Activated T-cell treated with anti-CD3 and anti-CD28 coated beads, Interleukin-2, amount 50 U/mL, for 24 hours (primary cell): Measurements from ENCODE around the gene TMTC1.
"Not testable (repeated sequence)": the region's sequence is repeated elsewhere in the genome, so short reads cannot be mapped to it uniquely, and the experiment has no call there.

Experiments
- DNase-seq: peaks from one replicate; pipeline ENCODE4 v3.0.0-alpha.2; 2020
- H3K27ac Mint-ChIP-seq: 2 replicates; pipeline ENCODE4 v1.8.0; 2020; ENCODE audit warnings: mild to moderate bottlenecking, mixed read lengths
- H3K27me3 Mint-ChIP-seq: 2 replicates; pipeline ENCODE4 v1.8.0; 2020; ENCODE audit warnings: mixed read lengths
- H3K36me3 Mint-ChIP-seq: 2 replicates; pipeline ENCODE4 v1.8.0; 2020; ENCODE audit warnings: low read depth, mixed read lengths
- H3K4me1 Mint-ChIP-seq: 2 replicates; pipeline ENCODE4 v1.8.0; 2020; ENCODE audit warnings: low read depth, mixed read lengths
- H3K4me3 Mint-ChIP-seq: 2 replicates; pipeline ENCODE4 v1.8.0; 2020; ENCODE audit warnings: mild to moderate bottlenecking, moderate library complexity, mixed read lengths
- H3K9me3 Mint-ChIP-seq: 2 replicates; pipeline ENCODE4 v1.8.0; 2020; ENCODE audit warnings: mixed read lengths

Gene TMTC1

DNA sequence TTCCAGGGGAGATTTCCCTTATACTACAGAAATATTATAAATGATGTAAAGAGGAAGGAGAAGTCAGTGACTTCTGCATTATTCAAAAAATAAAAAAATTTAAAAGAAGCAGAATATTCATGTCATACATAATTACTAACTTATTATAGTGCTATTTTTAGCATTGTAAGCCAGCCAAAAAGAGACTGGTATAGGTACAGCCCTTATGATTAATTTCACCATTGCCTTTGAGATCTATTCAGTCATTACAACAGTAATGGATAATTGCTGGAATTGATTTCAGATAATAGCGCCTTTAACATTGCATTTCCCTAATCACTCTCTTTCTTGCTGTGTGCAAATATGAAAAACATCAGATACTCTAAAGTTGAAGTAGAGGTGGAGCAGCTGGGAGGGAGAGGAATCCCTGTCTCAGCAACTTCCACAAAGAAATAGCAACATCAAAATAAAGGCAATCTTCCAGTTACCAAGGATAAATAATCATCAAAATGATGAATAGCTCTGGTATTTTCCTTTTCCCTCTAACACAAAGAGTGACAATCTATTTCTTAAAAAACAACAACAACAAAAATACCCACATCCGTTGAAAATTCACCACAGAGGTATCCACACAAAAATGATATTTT, 214.5 kb downstream of the TMTC1 start:
- H3K27ac Mint-ChIP-seq: no peak overlapping the region
- no peak for DNase-seq
- no peaks in the 10 kb centered on the region for H3K4me1 Mint-ChIP-seq
- no peak overlapping the region for H3K4me3 Mint-ChIP-seq
- peaks cover 19% of the 10 kb centered on the region for H3K27me3 Mint-ChIP-seq
- H3K9me3 Mint-ChIP-seq: no peaks in the 10 kb centered on the region
- no peaks in the 10 kb centered on the region for H3K36me3 Mint-ChIP-seq

DNA sequence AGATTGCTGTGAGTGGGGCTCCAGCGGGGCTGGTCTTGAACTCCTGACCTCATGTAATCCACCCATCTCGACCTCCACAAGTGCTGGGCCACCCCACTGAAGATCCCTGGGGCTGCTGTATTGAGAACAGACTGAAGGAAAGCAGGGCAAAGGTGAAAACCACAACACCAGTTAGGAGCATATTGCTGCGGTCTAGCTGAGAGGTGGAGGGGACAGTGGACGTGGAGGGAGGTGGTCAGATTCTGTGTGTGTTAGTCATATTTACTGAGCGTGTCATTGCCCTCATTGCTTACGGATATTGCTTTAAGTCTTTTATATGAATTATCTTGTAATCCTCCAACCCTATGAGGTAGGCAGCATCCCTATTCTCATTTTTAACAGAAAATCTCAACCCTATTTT, 217.3 kb downstream of the TMTC1 start:
- Mint-ChIP-seq H3K9me3 (no peaks in the 10 kb centered on the region), H3K27me3 (peaks cover 42% of the 10 kb centered on the region), H3K4me1 (no peaks in the 10 kb centered on the region), H3K4me3 (no peak overlapping the region), H3K36me3 (no peaks in the 10 kb centered on the region), H3K27ac (no peak overlapping the region)
- DNase-seq: no peak

DNA sequence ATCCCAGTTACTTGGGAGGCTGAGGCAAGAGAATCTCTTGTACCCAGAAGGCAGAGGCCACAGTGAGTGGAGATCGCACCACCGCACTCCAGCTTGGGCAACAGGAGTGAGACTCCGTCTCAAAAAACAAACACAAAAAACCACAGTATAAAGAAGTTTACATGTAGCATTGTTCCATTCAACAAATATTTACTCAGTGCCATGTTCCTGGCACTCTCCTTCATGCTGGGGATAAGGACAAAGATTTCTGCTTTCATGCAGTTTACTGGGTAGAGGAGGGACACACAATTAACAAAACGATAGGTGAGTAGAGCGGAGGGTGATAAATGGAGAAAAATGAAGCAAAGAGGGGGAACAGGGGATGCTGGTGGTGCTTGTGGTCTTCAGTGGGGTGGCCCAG, 218.0 kb downstream of the TMTC1 start:
- Mint-ChIP-seq H3K27ac (no peak overlapping the region), H3K4me3 (no peak overlapping the region), H3K27me3 (peaks cover 45% of the 10 kb centered on the region), H3K36me3 (no peaks in the 10 kb centered on the region), H3K9me3 (no peaks in the 10 kb centered on the region), H3K4me1 (no peaks in the 10 kb centered on the region)
- DNase-seq: no peak

DNA sequence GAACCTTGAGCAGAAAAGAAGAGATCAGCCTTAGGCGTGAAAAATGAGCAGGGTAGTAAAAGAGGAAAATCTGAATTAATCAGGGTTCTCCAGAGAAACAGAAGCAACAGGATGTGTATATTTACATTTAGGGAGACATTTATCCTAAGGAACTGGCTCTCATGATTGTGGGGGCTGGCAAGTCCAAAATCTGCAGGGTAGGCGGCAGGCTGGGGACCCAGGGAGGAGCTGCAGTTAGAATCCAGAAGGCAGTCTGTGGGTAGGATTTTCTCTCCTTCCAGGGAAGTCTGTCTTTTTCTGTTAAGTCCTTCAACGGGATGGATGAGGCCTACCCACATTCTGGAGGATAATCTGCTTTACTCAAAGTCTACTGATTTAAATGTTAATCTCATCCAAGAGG, 218.8 kb downstream of the TMTC1 start:
- DNase-seq: no peak
- H3K27me3 Mint-ChIP-seq: peaks cover 45% of the 10 kb centered on the region
- H3K36me3 Mint-ChIP-seq: no peaks in the 10 kb centered on the region
- no peaks in the 10 kb centered on the region for H3K9me3 Mint-ChIP-seq
- no peak overlapping the region for H3K27ac Mint-ChIP-seq
- H3K4me3 Mint-ChIP-seq: no peak overlapping the region
- H3K4me1 Mint-ChIP-seq: no peaks in the 10 kb centered on the region

DNA sequence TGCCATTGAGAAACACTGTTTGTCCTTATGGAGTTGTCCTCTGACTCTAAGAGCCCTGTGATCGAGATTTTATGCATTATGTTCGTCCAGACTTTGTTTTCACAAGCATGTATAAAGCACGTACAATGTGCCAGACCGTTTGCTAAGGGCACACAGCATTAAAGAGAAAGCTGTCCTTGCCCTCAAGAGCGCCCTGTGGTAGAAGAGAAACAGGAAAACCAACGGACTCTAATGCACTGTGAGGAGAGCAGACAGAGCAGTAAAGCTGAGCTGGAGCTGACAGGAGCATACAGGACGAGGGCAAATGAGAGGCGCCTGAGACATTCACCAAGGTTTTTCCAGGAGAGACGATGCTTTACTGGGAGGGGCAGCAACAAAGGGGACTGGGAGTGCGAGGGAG, 220.1 kb downstream of the TMTC1 start:
- Mint-ChIP-seq H3K4me1 (no peaks in the 10 kb centered on the region), H3K9me3 (no peaks in the 10 kb centered on the region), H3K4me3 (no peak overlapping the region), H3K27ac (no peak overlapping the region), H3K36me3 (no peaks in the 10 kb centered on the region), H3K27me3 (peaks cover 42% of the 10 kb centered on the region)
- DNase-seq: no peak

DNA sequence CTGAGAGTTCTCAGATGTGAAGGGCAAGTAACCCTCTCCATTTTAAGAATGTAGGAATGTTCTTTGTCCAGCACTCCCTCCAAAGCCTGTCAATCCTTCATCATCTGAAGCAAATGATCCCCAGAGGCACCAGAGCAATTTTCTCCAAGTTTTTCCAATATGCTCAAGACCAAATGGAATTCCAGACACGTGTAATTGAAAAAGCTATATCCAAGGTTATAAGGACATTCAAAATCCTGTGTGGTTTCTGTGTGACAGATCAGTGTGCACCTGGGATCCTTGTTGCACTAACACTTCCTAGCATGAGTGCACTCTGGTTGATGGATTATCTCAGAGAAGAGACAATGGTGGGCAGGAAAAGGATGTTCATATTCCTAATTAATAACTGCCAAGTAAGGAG, 220.7 kb downstream of the TMTC1 start:
- Mint-ChIP-seq H3K4me3 (no peak overlapping the region), H3K36me3 (no peaks in the 10 kb centered on the region), H3K27me3 (peaks cover 42% of the 10 kb centered on the region), H3K27ac (no peak overlapping the region), H3K4me1 (no peaks in the 10 kb centered on the region), H3K9me3 (no peaks in the 10 kb centered on the region)
- no peak for DNase-seq

DNA sequence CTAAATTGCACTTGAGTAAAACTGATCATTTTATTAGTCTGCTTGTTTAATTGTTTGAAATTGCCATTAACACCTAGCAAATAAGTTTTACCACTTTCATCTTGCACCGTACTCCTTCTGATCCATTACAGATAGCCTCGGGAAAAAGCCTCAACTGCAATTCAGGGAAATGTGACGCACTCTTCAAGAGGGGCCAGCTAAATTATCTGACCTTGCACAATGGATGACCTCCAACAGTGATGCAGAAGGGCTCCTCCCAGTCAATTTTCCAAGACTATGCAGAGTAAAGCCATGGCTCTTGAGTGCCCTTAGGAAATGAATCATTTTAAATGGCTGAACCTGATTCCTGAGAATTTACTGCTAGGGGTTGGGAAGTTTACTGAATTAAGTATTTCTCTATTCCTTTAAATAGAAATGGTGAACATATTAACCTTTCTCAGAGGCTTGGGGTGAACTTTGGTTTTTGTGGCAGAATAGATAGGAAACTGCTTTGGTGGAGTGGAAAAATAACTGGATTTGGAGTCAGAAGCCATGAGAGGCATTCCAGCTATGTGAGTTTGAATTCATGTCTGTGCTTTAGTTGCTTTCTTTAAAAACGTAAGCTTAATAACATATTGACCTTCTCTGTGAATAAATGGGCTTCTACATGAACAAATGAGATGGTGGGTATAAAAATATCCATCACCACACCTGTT, 221.5 kb downstream of the TMTC1 start:
- no peak for DNase-seq
- no peaks in the 10 kb centered on the region for H3K9me3 Mint-ChIP-seq
- H3K4me3 Mint-ChIP-seq: no peak overlapping the region
- H3K27me3 Mint-ChIP-seq: peaks cover 46% of the 10 kb centered on the region
- H3K27ac Mint-ChIP-seq: no peak overlapping the region
- H3K4me1 Mint-ChIP-seq: no peaks in the 10 kb centered on the region
- no peaks in the 10 kb centered on the region for H3K36me3 Mint-ChIP-seq

DNA sequence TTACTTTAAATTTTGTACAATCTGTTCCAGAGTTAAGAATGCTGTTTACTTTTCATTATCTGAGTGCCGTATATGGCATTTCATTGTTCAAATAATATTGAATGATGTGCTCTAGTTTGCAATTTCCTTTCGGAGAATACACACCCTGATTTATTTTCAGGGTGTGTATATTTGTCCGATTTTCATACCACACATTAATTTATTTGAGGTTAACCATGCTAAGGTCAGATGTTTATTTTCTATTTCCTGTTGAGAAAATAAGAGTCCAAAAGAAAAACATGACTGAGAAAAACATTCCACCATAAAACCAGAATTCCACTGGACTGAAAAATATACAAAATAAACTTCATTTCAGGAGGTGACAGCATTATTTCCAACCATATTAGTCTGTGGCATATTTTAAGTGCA, 222.1 kb downstream of the TMTC1 start:
- H3K27ac Mint-ChIP-seq: no peak overlapping the region

DNA sequence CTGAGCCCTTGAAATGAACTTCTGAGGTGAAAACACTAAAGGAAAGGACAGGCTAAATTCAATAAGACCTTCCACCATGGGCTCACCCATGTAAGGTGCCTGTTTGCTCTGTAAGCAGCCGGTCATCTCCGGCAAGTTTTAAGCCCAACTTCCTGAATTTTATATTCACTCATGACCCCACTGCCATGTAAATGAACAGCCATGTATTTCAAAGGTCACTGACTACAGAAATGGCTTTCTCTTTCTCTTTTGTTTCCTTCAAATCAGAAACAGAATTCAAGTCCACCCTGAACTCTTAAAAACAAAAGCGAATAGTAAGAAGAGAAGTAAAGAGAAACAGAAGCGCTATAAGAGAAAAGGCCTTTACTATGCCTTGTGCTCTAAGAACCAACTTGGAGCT, 224.5 kb downstream of the TMTC1 start:
- H3K27ac Mint-ChIP-seq: no peak overlapping the region
- no peaks in the 10 kb centered on the region for H3K9me3 Mint-ChIP-seq
- peaks cover 34% of the 10 kb centered on the region for H3K27me3 Mint-ChIP-seq
- H3K4me1 Mint-ChIP-seq: no peaks in the 10 kb centered on the region
- H3K36me3 Mint-ChIP-seq: no peaks in the 10 kb centered on the region
- no peak overlapping the region for H3K4me3 Mint-ChIP-seq
- DNase-seq: no peak

More for the DNA sequence above, 222.1 kb downstream of the TMTC1 start:
- Mint-ChIP-seq H3K4me3 (no peak overlapping the region), H3K9me3 (no peaks in the 10 kb centered on the region), H3K27me3 (peaks cover 46% of the 10 kb centered on the region), H3K4me1 (no peaks in the 10 kb centered on the region), H3K36me3 (no peaks in the 10 kb centered on the region)
- DNase-seq: no peak

DNA sequence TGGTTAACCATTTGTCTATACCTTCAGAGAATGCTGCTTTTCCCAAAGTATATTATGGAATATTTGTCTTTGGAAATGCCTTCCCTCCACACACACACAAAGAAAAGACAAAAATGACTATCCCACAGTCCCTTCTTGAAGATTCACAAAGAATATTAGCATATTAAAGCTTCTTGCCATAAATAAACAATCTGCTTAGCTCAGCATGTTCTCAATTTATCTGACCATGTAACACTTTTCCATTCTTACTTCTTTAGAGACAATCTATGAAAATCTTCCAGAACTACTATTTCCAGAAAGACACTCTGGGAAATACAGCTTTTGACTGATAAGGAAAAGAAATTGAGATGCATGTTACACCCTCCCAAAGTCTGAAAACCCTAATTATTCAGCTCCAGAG, 227.4 kb downstream of the TMTC1 start:
- Mint-ChIP-seq H3K4me3 (no peak overlapping the region), H3K36me3 (no peaks in the 10 kb centered on the region), H3K27me3 (peaks cover 11% of the 10 kb centered on the region), H3K4me1 (no peaks in the 10 kb centered on the region), H3K9me3 (no peaks in the 10 kb centered on the region), H3K27ac (no peak overlapping the region)
- no peak for DNase-seq

DNA sequence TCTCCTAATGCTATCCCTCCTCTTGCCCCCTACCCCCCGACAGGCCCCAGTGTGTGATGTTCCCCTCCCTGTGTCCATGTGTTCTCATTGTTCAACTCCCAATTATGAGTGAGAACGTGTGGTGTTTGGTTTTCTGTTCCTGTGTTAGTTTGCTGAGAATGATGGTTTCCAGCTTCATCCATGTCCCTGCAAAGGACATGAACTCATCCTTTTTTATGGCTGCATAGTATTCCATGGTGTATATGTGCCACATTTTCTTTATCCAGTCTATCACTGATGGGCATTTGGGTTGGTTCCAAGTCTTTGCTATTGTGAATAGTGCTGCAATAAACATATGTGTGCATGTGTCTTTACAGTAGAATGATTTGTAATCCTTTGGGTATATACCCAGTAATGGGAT, 228.3 kb downstream of the TMTC1 start:
- H3K9me3 Mint-ChIP-seq, H3K27me3 Mint-ChIP-seq, H3K4me1 Mint-ChIP-seq, H3K4me3 Mint-ChIP-seq, H3K27ac Mint-ChIP-seq, DNase-seq, H3K36me3 Mint-ChIP-seq: not testable (repeated sequence)

DNA sequence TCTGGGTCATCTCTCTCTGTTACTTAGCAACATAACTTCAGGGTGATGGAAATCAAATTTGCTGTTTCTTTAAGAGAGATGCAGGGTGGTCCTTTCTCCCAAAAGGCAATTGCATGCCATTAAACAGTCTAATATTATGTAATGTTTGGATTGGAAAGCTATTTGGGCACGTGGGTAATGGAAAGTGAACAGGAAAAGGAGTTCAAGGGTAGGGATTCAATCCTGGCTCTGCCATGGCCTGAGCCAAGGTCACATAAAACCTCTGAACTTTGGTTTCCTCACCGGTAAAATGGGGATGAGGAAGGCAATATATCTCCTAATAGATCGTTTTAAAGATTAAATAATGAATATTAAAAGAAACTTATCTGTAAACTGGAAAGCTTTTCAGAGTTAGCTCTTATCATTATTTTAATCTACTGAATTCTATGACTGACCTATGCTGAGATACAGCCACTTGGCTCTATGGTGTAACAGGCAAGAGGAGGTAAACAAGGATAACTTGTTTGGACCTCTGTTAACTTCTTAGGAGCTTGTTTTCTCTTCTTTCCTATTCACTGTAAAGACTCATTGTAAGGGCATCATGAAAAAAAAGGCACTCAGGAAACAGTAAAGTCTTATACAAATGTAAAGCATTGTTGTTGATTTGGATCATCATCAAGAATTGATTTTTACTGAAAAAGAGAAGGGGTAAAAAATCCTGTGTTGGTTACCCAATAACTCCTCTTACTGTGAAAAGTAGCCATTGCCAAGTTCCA, 230.6 kb downstream of the TMTC1 start:
- Mint-ChIP-seq H3K27me3 (peaks cover 8% of the 10 kb centered on the region), H3K36me3 (no peaks in the 10 kb centered on the region), H3K27ac (no peak overlapping the region), H3K4me1 (no peaks in the 10 kb centered on the region), H3K9me3 (no peaks in the 10 kb centered on the region), H3K4me3 (no peak overlapping the region)
- no peak for DNase-seq

DNA sequence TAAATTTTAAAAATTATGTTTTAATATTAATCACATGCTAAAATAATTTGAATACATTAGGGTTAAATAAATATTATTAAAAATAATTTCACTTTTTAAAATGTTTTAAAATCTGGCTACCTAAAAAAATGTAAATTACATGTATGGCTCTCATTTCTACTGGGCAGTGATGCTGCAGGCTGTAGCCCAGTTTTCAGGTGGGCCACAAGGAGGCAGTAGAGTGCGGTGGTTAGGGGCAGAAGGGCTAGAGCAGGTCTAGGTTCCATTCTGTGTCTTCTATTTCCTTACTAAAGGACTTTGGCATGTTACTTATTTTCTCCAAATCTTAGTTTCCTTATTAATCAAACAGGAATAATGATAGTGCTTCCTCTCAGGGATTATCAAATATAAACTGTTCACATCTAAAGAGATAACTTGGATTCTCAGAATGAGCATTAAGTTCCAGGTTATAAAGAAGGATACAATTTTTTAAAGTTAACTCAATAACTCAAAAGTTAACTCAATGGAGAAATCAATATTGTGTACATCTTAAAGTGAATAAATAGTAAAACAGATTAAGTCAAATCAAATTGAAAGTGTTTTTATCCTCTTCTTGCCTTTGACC, 231.3 kb downstream of the TMTC1 start:
- no peaks in the 10 kb centered on the region for H3K4me1 Mint-ChIP-seq
- H3K27me3 Mint-ChIP-seq: peaks cover 4% of the 10 kb centered on the region
- no peaks in the 10 kb centered on the region for H3K9me3 Mint-ChIP-seq
- H3K36me3 Mint-ChIP-seq: no peaks in the 10 kb centered on the region
- peak; percentile 71 for DNase-seq
- no peak overlapping the region for H3K27ac Mint-ChIP-seq
- H3K4me3 Mint-ChIP-seq: no peak overlapping the region

DNA sequence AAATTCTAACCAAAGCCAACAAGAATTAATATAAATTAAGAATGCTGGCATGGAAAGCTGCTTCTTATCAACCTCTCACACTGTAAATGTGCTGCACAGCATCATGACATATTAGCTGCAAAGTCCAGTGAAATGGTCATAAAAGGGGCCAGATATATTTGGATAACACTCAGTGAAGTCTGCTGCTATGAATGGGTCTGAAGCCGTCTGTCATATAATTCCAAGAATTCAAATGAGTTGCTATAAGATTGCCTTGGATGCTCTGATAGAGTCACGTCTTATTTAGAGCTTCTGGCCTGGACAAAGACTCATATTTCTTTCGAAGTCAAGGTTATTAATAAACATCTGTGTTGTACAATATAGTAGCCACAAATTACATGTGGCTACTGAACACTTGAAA, 231.9 kb downstream of the TMTC1 start:
- Mint-ChIP-seq H3K4me3 (no peak overlapping the region), H3K9me3 (no peaks in the 10 kb centered on the region), H3K36me3 (no peaks in the 10 kb centered on the region), H3K27ac (no peak overlapping the region), H3K27me3 (peaks cover 4% of the 10 kb centered on the region), H3K4me1 (no peaks in the 10 kb centered on the region)
- no peak for DNase-seq

DNA sequence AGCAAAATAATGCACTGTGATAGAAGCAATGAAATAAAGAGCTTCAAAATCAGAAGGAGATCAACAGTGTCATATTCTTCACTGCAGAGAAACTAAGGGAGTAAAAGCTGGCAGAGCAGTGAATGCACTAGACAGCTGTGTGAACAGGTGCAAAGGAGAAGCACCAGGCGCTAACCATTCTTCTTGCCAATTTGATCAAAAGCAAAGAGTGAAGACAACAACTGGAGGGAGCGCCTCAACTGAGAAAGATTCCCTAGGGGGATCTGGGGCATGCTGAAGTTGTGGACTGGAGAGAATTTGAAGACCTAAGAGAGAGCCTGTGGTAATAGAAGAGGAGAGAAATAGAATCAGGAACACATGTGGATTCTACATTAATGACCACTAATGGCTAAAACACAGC, 235.9 kb downstream of the TMTC1 start:
- Mint-ChIP-seq H3K4me1 (no peaks in the 10 kb centered on the region), H3K4me3 (no peak overlapping the region), H3K27ac (no peak overlapping the region), H3K27me3 (peaks cover 7% of the 10 kb centered on the region), H3K9me3 (no peaks in the 10 kb centered on the region), H3K36me3 (no peaks in the 10 kb centered on the region)
- no peak for DNase-seq
